Panc1 (cell line): Measurements from ENCODE around the gene DGKG.

Source experiments
- CTCF ChIP-seq: fragments of 450-650 bp; IDR thresholded peaks from 2 replicates; pipeline ENCODE4 v1.5.1; 2017; ENCODE audit warnings: mild to moderate bottlenecking
- POLR2AphosphoS5 ChIP-seq: IDR thresholded peaks from 2 replicates; pipeline ENCODE4 v1.6.1; 2012; ENCODE audit warnings: mild to moderate bottlenecking, low read depth, low read length, moderate library complexity

- TF ChIP-seq POLR2AphosphoS5 (no peak), CTCF (no peak)
Observed at GRCh38 chr3:186210852-186211500, 151.1 kb downstream of the DGKG start.
